Stimulated activated CD8-positive, alpha-beta memory T cell treated with anti-CD3 and anti-CD28 coated beads, Interleukin-12 subunit alpha, Interleukin-12 subunit beta, amount 100 ng/mL, for 24 hours (primary cell): ENCODE data around the gene DNAJC3.
"Not testable (repeated sequence)": the region's sequence is repeated elsewhere in the genome, so short reads cannot be mapped to it uniquely, and the experiment has no call there.

ENCODE experiments used
- DNase-seq: peaks from one replicate; pipeline ENCODE4 v3.0.0-alpha.2; 2020; ENCODE audit errors: extremely low read depth

Gene DNAJC3

GRCh38 chr13:95671597-95671996 lies 5.3 kb upstream of the DNAJC3 start:
- no peak for DNase-seq

GRCh38 chr13:95676105-95676761 lies 706 bp upstream of the DNAJC3 start:
- no peak for DNase-seq

- no peak for DNase-seq
These were observed 776 bp downstream of the DNAJC3 start for GRCh38 chr13:95677564-95678266.

- DNase-seq = no peak
These were observed 2.0 kb downstream of the DNAJC3 start for GRCh38 chr13:95678967-95679366.

DNA sequence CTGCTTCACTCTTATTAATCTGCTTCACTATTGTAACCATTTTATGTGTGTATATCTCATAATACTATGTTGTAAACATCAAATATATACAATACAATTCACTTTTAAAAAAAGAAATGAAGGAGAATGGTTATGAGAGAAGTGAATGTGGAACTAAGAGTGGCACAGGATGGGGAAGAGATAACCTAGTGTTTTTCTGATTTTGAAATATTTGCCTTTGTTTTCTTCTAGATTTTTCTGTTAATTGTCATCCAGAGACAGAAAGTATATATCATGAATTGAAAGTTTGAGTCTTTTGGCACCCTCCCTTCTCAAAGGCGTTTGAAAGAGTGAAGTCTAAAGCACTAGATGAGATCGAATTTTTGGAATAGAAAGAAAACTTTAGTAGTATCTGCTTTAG lies 2.8 kb downstream of the DNAJC3 start:
- DNase-seq = no peak

- DNase-seq = no peak
These were observed 7.5 kb downstream of the DNAJC3 start for GRCh38 chr13:95684418-95684817.

- DNase-seq = not testable (repeated sequence)
These were observed 8.0 kb downstream of the DNAJC3 start for GRCh38 chr13:95684960-95685359.

DNA sequence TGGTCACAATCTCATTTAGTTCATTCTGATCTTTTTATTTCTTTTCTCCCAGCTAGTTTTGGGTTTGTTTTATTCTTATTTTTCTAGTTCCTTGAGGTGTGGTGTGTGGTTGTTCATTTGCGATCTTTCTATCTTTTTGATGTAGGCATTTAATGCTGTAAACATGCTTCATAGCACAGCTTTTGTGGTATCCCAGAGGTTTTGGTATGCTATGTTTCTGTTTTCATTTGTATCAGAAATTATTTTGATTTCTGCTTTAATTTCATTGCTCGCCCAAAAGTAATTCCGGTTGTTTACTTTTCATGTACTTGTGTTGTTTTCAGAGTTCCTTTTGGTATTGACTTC lies 12.6 kb downstream of the DNAJC3 start:
- DNase-seq = no peak

- DNase-seq = not testable (repeated sequence)
These were observed 14.0 kb downstream of the DNAJC3 start for GRCh38 chr13:95690986-95691385.

DNA sequence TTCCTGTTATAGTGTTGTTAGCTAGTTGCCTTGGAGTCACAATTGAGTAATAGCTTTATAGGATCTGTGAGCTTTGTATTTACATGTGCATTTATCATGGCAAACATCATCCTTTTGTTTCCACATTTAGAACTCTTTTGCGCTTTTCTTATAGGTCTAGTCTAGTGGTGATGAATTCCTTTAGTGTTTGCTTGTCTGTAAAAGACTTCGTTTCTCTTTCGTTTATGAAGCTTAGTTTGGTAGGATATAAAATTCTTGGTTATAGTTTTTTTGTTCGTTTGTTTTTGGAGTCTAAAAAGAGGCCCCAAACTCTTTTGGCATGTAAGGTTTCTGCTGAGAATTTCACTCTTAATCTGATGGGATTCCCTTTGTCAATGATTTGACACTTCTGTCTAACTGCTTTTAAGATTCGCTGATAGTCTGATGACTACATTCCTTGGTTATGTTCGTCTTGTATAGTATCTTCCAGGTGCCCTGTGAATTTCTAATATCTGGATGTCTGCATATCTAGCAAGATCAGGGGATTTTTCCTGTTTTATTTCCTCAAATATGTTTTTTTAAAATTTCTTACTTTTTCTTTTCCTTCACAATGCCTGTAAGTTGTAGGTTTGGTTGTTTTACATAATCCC lies 20.2 kb downstream of the DNAJC3 start:
- no peak for DNase-seq

- no peak for DNase-seq
These were observed 21.3 kb downstream of the DNAJC3 start for GRCh38 chr13:95698047-95698749.

- DNase-seq = no peak
These were observed 26.6 kb downstream of the DNAJC3 start for GRCh38 chr13:95703576-95703975.

GRCh38 chr13:95704510-95704909 lies 27.6 kb downstream of the DNAJC3 start:
- no peak for DNase-seq

DNA sequence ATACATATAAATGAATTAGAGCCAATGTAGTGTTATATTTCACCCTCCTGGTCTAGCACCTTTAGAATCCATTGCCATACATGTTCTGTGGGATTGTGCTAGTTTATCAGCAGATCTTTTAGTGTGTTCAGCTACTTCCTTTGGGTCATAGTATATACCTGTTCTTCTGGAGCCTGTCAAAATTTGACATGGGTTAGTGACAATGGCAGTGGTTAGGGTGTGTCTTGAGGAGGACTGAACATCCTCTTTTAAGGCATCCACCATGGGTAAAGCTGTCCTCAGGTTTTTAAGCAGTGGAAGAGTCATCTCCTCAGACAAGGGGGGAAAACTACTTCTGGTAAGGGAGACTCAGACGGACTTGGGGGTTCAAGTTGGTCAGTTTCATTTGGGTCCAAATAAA lies 29.4 kb downstream of the DNAJC3 start:
- no peak for DNase-seq

GRCh38 chr13:95707035-95707434 lies 30.1 kb downstream of the DNAJC3 start:
- DNase-seq = no peak

DNA sequence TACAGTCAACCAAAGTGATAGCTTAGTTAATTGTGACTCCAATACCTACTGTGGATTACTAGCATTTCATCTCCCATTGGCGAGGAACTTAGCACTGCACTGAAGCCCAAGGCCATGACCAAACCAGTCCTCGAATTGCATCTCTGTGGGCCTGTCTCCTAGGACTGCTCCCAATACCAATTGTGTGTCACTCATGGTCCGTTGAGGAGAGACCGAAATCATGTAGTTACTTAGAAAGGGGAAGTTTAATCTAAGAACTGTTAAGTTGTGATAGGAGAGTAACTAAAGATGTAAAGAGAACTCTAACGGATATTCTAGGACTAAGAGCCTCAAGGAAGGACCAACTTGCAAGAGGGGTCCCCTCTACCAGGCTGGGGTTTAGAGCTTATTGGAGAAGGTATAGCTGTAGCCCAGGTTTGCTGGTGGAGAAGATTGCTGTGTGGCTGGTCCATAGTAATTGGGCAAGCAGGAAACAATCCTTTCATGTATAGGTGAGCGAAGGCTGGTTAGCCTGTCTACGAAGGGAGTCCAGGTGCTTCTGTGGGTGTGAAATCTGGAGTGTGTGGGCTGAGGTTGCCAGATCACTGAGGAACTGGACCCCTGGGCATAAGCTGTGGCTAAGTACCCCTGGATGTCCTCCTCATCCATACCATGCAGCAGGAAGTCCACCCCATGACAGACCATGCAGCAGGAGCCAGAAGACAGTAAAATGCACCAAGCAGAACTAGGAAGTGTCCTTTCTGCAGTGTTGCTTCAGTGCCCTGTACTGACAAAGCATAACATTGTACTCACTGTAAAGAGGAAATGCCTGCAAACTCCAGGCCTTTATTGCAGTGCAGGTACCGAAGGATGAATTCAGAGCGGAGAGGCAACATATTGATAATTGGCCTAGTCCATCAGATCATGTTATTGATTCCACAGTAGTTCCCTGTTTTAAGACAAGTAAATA lies 30.8 kb downstream of the DNAJC3 start:
- no peak for DNase-seq

DNA sequence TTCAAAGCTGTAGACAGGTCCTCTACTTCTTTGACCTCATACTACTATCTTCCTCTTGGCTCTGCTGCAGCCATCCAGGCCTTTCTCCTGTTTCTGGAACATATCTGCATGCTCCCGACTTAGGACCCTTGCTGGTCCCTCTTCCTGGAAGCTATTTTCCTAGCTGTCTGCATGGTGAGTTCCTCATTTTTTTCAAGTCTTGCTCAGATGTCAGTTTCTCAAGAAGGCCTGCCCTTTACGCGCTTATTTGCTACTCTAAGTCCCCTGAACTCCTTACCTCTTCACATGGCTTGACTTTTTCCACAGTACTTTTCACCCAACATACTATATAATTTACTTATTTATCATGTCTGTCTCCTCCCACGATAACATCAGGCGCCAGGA lies 31.4 kb downstream of the DNAJC3 start:
- no peak for DNase-seq

DNA sequence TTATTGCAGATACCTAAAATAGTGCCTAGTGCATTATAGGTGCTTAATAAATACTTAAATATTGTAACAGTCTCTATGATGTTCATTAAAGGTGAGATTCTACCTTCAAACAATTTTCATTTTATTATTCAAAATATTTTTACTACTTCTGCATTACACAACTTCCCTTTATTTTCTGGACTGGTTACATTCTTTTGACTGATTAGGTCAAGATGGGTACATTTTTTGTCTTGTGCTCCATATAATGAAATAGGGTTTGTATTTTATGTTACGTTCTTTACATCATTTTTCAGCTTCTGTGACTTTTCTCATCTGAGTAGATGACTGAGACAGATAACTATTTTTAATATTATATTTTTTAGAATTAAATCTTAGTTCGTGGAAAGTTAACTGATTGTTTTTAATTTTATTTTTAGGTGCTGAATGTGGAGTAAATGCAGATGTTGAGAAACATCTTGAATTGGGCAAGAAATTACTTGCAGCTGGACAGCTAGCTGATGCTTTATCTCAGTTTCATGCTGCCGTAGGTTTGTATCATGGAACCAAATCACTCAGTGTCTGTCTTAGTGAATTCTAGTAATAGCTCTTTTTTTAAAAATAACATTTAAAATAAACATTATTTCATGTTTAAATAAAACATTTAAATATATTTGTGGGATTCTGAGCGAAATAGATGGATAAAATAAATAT lies 32.0 kb downstream of the DNAJC3 start:
- DNase-seq = no peak

- no peak for DNase-seq
These were observed 33.4 kb downstream of the DNAJC3 start for GRCh38 chr13:95710313-95710712.

- not testable (repeated sequence) for DNase-seq
These were observed 35.9 kb downstream of the DNAJC3 start for GRCh38 chr13:95712846-95713245.

DNA sequence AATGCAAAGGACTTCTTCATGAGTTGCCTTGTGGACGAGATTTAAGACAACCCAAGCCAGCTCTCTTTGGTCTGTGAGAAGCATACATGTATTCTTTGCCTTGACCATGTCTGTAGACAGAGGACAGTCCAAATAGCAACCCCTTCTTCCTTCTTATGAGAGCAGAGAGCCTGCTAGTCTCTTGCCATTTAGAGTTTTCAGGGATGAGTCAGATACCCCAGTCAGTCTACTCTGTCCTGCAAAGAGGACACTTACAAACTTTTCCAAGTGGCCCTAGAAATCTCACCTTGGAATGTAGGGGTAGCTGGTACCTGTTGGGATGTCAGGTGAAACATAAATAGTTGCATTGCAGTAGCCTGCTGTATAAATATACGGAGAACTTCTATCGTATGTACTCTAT lies 36.7 kb downstream of the DNAJC3 start:
- DNase-seq = no peak
